HG02981 (cell line): ENCODE data around the gene SPOCK3.
"Not testable (repeated sequence)": the region's sequence is repeated elsewhere in the genome, so short reads cannot be mapped to it uniquely, and the experiment has no call there.

ENCODE experiments used
- ATAC-seq: cut with Tn5 transposase; IDR thresholded peaks from one replicate; pipeline ENCODE4 v1.9.1; 2021; ENCODE audit warnings: mild to moderate bottlenecking, moderate library complexity; ENCODE audit not compliant: unreplicated experiment

The SPOCK3 gene

GRCh38 chr4:166972071-166972470 lies 262.2 kb downstream of the SPOCK3 start:
- peak; percentile 50 for ATAC-seq

GRCh38 chr4:166968219-166968618 lies 266.1 kb downstream of the SPOCK3 start:
- not testable (repeated sequence) for ATAC-seq

GRCh38 chr4:166965562-166965961 lies 268.7 kb downstream of the SPOCK3 start:
- ATAC-seq, result no peak

- ATAC-seq, result no peak
Measured at GRCh38 chr4:166957451-166957850, 276.8 kb downstream of the SPOCK3 start.

- no peak for ATAC-seq
Measured at GRCh38 chr4:166956484-166956883, 277.8 kb downstream of the SPOCK3 start.

- ATAC-seq, result peak; percentile 62
Measured at GRCh38 chr4:166941629-166942028, 292.7 kb downstream of the SPOCK3 start.

- ATAC-seq, result no peak
Measured at GRCh38 chr4:166930464-166930863, 303.8 kb downstream of the SPOCK3 start.

- ATAC-seq, result no peak
Measured at GRCh38 chr4:166924424-166924823, 309.9 kb downstream of the SPOCK3 start.

- ATAC-seq, result no peak
Measured at GRCh38 chr4:166913926-166914325, 320.4 kb downstream of the SPOCK3 start.

- ATAC-seq, result no peak
Measured at GRCh38 chr4:166903408-166903807, 330.9 kb downstream of the SPOCK3 start.

GRCh38 chr4:166902941-166903340 lies 331.4 kb downstream of the SPOCK3 start:
- ATAC-seq, result no peak

GRCh38 chr4:166896254-166896653 lies 338.0 kb downstream of the SPOCK3 start:
- ATAC-seq, result no peak

GRCh38 chr4:166895771-166896170 lies 338.5 kb downstream of the SPOCK3 start:
- ATAC-seq, result no peak

- no peak for ATAC-seq
Measured at GRCh38 chr4:166887457-166887856, 346.8 kb downstream of the SPOCK3 start.

GRCh38 chr4:166886718-166887117 lies 347.6 kb downstream of the SPOCK3 start:
- no peak for ATAC-seq

- ATAC-seq, result no peak
Measured at GRCh38 chr4:166882221-166882620, 352.1 kb downstream of the SPOCK3 start.

- ATAC-seq, result no peak
Measured at GRCh38 chr4:166875821-166876220, 358.5 kb downstream of the SPOCK3 start.

- no peak for ATAC-seq
Measured at GRCh38 chr4:166862032-166862431, 372.3 kb downstream of the SPOCK3 start.

GRCh38 chr4:166850398-166850797 lies 383.9 kb downstream of the SPOCK3 start:
- not testable (repeated sequence) for ATAC-seq

- ATAC-seq, result peak; percentile 60
Measured at GRCh38 chr4:166846939-166847338, 387.4 kb downstream of the SPOCK3 start.

GRCh38 chr4:166842795-166843261 lies 391.5 kb downstream of the SPOCK3 start:
- no peak for ATAC-seq

- ATAC-seq, result peak; percentile 83
Measured at GRCh38 chr4:166839615-166840251, 394.6 kb downstream of the SPOCK3 start.
